Middle frontal gyrus (tissue), 1 donor: Measurements from ENCODE around the gene ATXN7L1.

Experiments
- DNase-seq: peaks from one replicate; pipeline ENCODE4 v3.0.0-alpha.2; 2015; ENCODE audit warnings: low spot score; ENCODE audit errors: extremely low spot score

The ATXN7L1 gene

DNA sequence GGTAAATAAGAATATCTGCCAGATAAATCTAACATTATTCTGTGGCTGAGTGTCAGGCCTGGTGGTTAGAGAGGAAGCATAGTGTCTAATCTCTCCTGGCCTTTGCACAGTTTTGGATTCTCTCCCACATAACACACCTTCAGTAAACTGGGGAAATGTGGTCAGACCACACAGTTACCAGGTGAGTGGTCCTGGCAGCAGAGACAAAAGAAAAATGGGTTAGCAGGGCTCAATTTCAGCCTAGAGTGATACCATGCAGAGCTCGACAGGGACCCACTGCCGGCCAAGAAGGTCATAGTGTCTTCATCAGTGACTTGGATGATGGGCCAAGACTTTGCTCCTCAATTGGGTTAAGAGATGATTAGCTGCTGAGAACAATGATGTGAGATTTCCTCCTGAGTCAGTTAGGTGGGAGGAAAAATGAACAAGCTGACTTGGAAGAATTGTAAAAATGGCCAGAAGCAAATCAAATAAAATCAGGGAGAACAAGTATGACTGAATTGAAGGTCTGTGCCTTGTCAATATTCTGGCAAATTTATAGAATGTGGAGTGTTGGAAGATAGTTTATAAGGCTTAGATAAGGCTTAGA, 225.9 kb downstream of the ATXN7L1 start:
- no peak for DNase-seq

DNA sequence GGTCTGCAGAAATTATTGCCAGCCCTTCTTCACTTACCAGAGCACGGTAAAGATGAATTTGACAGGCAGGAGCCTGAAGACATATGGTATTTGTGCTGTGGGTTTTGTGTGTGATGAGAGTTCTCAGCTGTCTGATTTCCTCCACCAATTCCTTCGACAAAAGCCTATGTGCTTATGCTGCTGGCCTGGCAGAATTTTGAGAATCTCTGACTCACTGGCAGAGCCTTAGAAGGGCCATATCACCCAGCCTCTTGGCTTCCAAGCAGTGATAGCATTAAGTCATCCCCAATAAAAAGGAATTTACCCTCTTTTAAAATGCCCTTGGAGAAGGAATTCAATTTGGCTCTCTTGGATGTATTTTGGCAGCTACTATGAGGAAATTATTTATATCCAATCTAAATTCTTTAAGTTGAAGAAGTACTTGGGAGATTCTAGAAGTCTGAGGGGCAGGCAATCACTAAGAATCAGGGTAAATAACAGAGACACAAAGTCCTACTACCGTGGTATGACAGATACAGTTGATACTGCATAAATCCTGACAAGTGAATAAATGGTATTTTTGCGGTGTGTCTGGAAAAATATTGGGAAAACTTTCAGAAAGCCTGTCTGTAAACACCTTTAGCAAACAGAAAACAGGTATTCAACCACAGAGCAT, 226.5 kb downstream of the ATXN7L1 start:
- no peak for DNase-seq

GRCh38 chr7:105648561-105649401, 227.6 kb downstream of the ATXN7L1 start:
- no peak for DNase-seq

GRCh38 chr7:105647591-105647990, 228.8 kb downstream of the ATXN7L1 start:
- DNase-seq: no peak

DNA sequence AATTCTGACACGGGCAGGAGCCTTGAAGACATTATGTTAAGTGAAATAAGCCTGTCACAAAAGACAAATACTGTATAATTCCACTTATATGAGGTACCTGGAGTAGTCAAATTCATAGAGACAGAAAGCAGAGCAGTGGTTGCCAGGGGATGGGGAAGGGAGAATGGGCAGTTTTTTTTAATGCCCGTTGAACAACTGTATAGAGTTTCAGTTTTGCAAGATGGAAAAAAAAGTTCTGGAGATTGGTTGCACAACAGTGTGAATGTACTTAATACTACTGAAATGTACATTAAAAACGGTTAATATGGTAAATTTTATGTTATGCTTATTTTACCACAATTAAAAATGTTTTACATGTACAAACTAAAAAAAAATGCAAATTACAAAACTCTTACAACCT, 231.5 kb downstream of the ATXN7L1 start:
- no peak for DNase-seq

DNA sequence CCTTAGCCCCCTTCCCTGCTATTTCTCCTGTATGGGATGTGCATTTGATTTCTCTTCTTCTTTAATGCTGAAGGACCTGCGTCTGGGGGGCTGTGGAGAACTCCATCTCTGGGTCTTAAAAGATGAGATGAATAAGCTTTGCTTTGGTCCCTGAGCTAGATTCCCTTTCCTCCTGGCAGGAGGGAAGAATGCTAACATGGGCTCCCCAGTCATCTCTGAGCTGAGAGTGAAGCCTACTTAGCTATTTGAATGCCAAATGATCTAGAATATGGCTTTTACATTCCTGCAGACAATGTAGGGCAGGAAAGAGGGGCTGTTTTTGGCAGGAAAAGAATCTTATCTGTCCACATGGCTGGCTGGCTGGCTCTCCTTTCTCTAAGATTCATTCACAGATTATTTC, 232.5 kb downstream of the ATXN7L1 start:
- no peak for DNase-seq

GRCh38 chr7:105643384-105643783, 233.0 kb downstream of the ATXN7L1 start:
- no peak for DNase-seq

GRCh38 chr7:105642264-105642663, 234.1 kb downstream of the ATXN7L1 start:
- no peak for DNase-seq

GRCh38 chr7:105640956-105641810, 235.2 kb downstream of the ATXN7L1 start:
- DNase-seq: no peak

- no peak for DNase-seq
Measured at GRCh38 chr7:105639667-105640493, 236.5 kb downstream of the ATXN7L1 start.

- DNase-seq: no peak
Measured at GRCh38 chr7:105638902-105639495, 237.4 kb downstream of the ATXN7L1 start.

DNA sequence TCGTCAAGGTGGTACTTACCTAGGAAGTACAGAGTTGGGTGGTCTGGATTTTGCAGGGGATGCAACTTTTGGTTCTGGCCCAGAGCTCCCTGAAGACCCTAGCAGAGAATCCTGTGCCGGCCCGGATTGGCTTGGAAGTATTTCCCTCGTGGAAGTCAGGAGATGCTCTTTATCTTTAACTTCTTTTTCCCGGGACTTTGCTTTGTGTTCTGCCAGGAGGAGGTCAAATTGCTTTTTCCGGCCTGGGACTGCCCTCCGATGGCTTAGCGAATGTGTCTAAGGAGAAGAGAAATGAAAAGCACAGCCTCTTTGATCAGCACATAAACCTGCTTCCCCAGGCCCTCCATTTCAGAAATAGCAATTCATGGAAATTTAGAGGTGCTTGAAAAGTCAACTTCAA, 238.1 kb downstream of the ATXN7L1 start:
- DNase-seq: no peak

- no peak for DNase-seq
Measured at GRCh38 chr7:105637755-105638154, 238.6 kb downstream of the ATXN7L1 start.

GRCh38 chr7:105636982-105637381, 239.4 kb downstream of the ATXN7L1 start:
- DNase-seq: no peak

GRCh38 chr7:105635197-105635596, 241.2 kb downstream of the ATXN7L1 start:
- DNase-seq: no peak

DNA sequence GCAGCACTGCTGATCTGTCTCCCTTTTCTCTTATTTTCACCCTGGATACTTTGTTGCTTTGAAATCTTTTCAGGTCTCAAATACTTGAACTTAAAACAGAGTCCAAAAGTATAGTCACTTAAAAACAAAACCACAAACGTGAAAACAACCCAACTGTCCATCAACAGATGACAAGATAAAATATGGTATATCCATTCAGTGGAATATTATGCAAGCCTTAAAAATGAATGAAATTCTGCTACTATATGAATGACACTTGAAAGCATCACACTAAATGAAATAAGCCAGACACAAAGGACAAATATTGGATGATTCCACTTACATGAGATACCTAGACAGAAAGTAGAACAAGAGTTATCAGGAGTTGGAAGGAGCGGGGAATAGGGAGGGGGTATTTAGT, 250.4 kb downstream of the ATXN7L1 start:
- no peak for DNase-seq

- no peak for DNase-seq
Measured at GRCh38 chr7:105623906-105624305, 252.5 kb downstream of the ATXN7L1 start.

GRCh38 chr7:105623378-105623777, 253.0 kb downstream of the ATXN7L1 start:
- DNase-seq: no peak

DNA sequence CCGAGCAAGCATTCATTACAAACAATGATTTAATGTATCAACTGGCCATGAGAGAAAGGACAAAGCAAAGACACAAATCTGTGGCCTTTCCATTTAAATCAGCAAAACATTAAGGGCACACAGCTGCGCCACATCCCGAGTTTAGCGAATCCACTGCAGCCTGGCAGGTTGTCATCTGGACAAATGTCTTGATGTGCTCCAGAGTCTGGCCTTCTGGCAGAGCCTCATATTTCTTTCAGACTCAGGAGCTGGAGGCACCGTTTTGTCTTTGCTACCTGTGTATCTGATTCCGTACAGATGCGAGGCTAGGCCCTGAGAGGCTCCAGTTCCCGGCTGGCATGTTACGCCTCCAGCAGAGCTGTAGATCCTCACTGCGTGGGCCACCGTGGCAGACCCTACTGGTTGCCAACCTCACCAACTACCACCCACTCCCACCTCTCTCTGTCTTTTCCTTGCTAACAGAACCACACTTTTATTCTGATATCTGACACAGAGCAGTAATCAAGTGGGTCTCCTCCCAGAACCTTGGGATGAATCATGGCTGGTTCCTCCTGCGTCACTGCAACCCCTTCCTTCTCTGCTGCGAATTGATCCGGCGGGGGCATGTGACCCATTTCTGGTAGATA, 254.2 kb downstream of the ATXN7L1 start:
- no peak for DNase-seq

DNA sequence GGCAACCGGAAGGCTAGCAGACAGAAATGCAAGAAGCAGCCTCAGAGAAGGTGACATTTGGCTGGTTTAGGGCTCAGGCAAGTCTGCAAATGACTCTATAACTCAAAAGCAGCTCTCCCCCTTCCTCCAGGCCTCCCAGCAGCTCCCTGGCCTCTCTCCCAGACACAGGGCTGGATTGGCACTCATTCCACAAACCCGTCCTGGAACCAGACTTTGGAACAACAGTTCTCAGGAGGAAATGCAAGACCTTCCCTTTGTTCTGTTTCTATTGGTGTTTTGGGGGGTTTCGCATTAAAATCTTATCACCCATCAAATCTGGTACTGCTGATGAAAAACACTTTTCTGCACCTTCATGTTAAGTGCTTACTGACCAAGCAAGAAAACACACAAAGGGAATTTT, 254.8 kb downstream of the ATXN7L1 start:
- DNase-seq: peak; percentile 39
